Activated CD8-positive, alpha-beta memory T cell treated with anti-CD3 and anti-CD28 coated beads for 36 hours (primary cell): Measurements from ENCODE around the gene RER1. TPM values are rescaled to one million over a fixed set of nuclear protein-coding genes. Genes with fewer than 3 reads are reported as not detected.

Source experiments
- CTCF ChIA-PET: fragments of 350-600 bp; sonication (Branson Sonifier 250); formaldehyde crosslinking; loops from one replicate; lab custom pipeline; 2021; ENCODE audit warnings: antibody characterized with exemption; lab: Charles Lee
- POLR2A ChIA-PET: fragments of 350-600 bp; sonication (Branson Sonifier 250); formaldehyde crosslinking; loops from one replicate; lab custom pipeline; 2021; ENCODE audit warnings: antibody characterized with exemption; lab: Charles Lee
- total RNA-seq, 2 experiments: library from RNA; stranded (reverse); gene quantifications; one replicate each; pipeline ENCODE4 v1.2.3, GENCODE V29; 2021

RER1 gene
- total RNA-seq, 2 experiments from 2014 or later: 188 to 209 TPM

DNA sequence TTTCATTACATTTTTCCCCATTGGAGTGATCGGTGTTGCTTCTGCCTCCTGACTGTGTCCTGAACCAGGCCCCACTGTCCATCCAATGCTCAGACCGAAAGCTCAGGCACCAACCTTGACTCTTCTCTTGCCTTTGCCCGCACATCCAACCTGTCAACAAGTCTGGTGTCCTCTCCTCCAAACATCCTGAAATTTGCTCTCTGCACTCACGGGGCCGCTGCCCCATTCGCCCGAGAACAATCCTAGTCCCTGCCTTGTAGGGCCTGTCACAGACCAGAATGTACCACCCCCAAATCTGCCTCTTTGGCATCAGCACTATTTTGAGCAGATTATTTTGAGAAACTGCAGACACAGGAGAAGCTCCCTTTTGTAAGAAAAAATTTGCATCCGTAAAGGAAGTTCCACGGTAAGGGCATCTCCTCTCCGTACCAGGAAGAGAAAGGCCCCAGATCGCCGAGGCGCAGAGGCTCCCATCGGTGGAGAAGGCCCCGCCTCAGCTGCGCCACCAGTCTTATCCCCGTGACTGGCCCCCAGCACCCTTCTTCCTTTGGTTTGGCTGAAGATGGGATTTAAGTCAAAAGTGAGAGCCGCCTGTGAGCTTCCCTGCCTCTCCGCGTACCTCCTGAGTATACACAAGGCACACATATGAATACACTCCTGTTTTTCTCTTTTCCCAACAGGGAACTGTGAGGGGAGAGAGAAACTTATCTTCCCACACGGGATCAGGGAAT lies 7.3 kb upstream of the RER1 start:
- CTCF ChIA-PET: interaction anchor here (8.2 kb wide), 1 partner anchor 189 kb away, joined by 75 read pairs; the partner anchor contains the start of gene FAAP20
- POLR2A ChIA-PET: no interaction called here

DNA sequence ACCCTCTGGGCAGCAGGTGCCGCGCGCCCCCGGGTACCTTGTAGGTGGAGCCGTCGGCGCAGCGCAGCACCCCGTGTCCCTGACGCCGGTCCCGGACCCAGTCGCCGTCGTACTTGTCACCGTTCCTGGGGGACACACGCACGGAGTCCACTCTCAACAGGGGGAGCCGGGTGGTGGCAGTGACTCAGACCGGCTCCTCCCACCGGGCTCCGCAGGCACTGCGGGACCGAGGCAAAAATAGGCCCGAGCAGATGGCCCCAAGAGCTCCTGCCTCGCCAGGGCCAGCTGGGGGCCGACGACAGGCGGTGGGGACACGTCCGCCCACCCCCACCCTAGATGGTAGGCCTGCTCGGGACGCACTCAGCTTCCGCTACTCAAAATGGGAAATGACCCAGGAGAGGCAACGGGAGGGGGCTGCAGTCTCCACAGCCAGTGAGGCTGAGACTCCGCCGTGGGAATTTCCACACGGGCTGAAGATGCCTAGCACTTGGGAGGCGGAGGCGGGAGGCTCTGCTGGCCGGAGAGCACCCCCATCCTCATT lies 6.6 kb upstream of the RER1 start:
- ChIA-PET CTCF (interaction anchor here (8.2 kb wide), 1 partner anchor 189 kb away, joined by 75 read pairs; the partner anchor contains the start of gene FAAP20), POLR2A (no interaction called here)

DNA sequence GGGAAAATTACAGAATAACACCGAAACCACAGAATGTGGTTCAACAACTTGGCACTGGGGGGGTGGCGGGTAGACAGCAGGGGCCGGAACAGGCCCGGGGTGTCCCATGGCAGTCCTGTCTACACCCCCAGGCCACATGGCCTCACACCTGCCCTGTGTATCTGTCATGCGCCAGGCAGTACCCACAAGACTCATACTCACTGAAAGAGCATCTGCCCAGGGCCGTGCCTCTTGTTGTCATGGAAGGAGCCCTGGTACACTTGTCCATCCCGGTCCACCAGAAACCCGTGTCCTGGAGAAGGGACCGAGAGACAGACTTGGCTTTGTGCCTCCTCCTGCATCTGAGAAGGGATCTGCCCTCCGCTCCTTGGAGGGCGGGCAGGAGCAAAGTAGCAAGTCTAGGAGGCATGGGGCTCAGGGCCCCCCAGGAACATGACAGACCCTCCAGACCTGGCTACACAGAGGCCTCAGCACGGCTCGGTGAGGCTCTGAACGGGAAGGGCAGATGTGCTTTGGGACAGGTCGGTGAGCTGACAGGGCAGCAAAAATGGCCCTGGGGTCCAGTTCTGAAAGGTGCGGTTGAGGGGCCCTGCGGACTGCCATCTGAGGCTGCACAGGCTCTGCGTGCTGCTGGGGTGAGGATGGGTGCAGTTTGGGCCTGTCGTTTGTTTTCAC lies 5.9 kb upstream of the RER1 start:
- ChIA-PET POLR2A (no interaction called here), CTCF (no interaction called here)

DNA sequence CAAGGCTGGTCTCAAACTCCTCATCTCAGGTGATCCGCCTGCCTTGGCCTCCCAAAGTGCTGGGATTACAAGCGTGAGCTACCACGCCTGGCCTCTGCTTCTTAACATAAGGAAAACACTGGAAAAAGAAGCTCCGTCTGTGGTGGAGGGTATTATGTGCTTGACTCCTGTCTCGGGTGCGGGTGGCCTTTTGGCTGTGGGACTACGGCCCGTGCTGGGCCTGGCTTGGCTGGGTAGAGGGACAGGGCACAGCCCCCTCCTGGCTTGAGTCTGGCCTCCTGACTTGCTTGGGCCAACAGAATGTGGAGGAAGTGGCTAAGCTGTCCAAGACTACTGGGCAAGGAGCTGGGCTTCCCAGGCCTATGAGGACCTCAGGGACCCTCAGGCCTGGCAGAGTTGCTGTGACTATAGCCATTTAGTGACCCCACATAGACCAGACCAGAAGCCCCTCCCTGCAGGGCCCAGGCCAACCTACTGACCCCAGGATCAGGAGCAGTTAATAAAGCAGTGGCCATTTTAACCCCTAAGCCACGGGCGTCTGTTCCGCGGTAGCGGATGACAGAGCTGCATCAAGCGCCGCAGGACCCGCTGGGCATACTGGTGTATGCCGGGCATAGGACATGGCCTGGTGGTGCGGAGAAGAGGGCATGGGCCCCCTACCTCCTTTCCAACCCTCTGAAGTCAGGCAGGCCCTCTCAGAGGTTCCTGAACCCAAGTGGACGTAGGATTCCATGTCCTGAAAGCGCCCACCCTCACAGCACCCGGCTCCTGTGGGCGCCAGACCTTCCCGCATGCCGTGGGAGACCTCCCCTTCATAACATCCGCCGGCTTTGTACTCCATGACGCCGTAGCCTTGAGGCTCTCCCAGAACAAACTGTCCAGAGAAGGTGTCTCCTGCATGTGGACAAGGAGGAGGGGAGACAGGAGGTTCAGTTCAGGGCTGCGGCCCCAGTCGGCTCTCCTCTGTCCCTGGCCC lies 4.7 kb upstream of the RER1 start:
- ChIA-PET CTCF (interaction anchor here (1.5 kb wide), 1 partner anchor 192 kb away, joined by 4 read pairs; the partner anchor contains the start of gene FAAP20), POLR2A (no interaction called here)

DNA sequence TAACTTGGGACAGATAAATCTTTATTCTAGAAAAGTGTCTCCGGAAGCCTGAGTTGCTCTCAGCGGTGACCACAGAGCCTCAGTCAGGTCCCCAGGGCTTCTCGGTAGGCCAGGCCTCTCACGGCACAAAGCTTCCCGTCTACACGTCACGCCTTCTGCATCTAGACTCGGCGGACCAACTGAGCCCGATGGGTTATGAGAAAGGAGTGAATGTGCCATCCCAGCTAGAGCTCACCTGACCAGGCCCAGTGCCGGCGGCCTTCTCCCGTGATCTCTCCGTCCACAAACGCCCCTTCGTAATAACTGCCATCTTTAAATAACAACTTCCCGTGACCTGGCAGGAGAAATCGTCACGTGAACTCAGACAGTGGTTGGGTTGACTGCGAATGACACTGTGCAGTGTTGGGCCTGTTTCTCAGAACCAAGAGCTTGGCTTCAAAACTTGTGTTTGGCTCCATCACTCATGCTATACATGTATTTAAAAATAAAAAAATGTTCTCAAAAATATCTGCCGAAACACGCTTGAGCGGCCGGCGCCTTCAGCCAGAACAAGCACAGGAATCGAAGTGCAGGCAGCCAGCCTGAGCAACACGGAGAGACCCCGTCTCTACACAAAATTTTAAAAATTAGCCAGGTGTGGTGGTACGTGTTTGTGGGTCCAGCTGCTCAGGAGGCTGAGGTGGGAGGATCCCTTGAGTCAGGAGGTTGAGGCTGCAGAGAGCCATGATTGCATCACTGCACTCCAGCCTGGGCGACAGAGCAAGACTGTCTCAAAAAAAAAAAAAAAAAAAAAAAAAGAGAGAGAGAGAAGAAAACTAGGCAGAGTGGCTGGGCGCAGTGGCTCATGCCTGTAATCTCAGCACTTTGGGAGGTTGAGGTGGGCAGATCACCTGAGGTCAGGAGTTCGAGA lies 3.4 kb upstream of the RER1 start:
- POLR2A ChIA-PET: interaction anchor here (0.9 kb wide), 1 partner anchor 159 kb away, joined by 3 read pairs; no protein-coding TSS in a partner anchor
- CTCF ChIA-PET: interaction anchor here (0.7 to 1.5 kb wide), 3 partner anchors 96 to 193 kb away, joined by 3 to 4 read pairs (median 4); partner anchors contain the start of gene FAAP20

DNA sequence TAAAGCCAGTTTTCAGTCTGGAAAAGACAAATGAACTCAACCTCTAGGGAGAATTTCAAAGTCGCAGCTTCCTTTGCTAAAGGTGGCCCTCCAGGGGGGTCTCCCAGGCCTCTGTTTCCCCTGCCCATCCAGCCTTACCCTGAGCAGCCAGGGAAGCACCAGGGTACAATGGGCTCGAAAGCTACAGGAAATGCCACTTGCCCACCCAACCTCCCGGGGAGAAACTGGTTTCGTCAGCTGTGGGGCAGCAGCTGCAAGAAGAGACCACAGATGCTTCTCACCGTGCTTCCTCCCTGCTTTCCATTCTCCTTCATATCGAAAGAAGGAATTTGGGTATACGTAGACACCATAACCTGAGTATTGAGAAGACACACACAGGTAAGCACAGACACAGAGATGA lies 2.0 kb upstream of the RER1 start:
- ChIA-PET CTCF (interaction anchor here (1.4 to 2.0 kb wide), 2 partner anchors 11 to 194 kb away, joined by 3 to 11 read pairs; partner anchors contain the start of gene FAAP20), POLR2A (no interaction called here)

DNA sequence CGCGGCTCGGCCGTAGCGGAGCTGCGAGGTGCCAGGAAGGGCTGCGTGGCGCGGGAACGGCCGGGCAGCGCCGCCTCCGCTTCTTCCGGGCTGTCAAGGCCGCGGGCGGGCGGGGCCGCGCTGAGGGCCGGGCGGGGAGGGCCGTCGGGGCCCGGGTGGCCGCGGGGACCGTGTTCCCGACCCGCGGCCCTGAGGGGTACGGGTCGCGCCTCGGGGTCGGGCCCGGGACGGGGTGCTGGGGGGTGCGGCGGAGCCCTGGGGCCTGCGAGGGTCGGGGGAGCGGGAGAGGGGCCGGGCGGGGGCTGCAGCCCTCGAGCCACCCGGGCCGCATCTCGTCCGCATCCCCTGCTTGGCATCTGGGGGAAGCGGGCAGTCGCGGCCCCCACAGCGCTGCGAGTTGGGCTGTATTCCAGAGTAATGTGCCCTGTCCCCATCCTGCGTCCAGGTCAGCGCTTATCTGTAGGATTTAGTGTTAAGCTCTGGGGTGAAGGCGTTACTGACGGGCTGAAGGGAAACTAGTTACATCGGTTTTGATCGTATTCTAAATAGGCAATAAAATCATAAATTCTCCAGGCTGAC lies 379 bp downstream of the RER1 start:
- CTCF ChIA-PET: interaction anchor here (0.8 to 2.3 kb wide), 3 partner anchors 10 to 25 kb away, joined by 3 to 12 read pairs (median 3); no protein-coding TSS in a partner anchor
- POLR2A ChIA-PET: interaction anchor here (0.6 to 1.1 kb wide), 9 partner anchors 24 to 197 kb away, joined by 3 to 6 read pairs (median 4); partner anchors contain the start of gene FAAP20

DNA sequence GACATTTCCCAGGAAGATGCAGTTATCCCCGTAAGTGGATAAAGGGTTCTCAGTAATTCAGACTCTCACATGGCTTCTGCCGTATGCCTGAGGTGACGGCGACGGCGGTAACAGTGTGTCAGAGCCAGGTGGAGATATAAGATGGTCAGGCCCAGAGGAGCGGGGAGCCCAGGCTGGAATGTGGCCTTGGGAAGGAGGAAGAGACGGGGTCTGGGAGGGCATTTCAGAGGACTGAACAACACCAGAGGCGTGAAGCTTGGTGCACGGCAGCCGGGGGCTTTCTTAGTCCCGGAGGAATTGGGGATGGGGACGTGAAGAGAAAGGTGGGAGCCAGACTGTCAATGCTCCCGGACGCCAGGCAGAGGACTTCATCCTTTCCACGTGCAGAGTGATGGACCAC lies 1.0 kb downstream of the RER1 start:
- CTCF ChIA-PET: no interaction called here
- POLR2A ChIA-PET: interaction anchor here (0.6 kb wide), 1 partner anchor 164 kb away, joined by 4 read pairs; no protein-coding TSS in a partner anchor

DNA sequence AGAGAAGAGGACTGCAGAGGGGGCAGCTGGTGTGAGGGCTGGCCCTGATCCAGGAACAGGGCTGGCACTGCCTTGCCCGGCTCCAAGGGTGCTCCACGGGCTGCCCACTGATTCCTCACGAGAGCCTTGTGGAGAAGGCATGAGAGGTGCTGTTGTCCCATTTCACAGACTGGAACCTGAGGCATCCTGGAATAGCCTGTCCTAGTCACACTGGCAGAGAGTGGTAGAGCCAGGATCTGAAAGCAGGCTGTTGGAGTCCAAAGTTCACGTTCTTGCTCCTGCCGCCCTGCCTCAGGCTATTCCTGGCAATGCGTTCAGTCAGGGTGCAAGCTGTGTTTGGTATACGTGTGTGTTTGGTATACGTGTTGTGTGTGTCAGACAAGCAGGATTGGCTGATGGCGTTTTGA lies 1.8 kb downstream of the RER1 start:
- ChIA-PET POLR2A (no interaction called here), CTCF (interaction anchor here (0.6 to 1.8 kb wide), 3 partner anchors 14 to 198 kb away, joined by 3 to 6 read pairs (median 3); no protein-coding TSS in a partner anchor)

DNA sequence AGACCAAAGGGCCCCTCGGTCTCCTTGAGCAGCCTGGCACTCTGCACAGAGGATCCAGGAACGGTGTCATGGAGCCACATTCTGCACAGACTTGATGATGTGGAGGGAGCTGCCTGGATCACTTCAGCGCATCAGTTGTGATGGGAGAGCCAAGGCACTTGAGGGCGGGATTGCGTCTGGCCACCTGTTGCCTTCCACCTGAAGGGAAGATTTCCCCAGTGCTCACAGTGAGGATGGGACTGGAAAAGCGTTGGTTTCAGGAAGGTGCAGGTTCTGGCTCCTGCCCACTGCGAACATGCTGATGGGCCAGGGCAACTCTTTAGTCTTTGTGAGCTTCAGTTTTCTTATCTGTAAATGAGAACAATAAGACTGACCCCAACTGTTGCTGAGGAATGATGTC lies 2.6 kb downstream of the RER1 start:
- CTCF ChIA-PET: interaction anchor here (1.3 to 1.8 kb wide), 2 partner anchors 13 to 199 kb away, joined by 3 to 6 read pairs; no protein-coding TSS in a partner anchor
- POLR2A ChIA-PET: no interaction called here

DNA sequence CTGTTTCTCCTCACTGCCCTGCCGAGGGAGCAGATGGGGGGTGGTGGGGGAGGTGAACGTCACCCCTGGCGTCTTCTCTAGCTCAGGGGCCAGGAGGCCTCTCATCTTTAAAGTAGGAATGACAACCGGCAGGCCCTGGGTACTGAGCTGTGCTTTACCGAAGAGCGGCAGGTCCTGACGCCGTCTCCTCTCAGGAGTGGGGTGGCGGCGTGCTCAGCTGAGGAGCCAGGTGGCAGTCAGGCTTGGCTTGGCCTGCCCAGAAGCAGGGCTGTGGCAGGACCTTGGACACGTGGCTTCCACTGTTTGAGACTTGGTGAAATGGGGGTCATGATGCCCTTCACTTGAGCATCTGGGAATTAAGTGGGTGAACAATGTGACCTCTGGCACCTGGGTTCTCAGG lies 3.1 kb downstream of the RER1 start:
- POLR2A ChIA-PET: no interaction called here

DNA sequence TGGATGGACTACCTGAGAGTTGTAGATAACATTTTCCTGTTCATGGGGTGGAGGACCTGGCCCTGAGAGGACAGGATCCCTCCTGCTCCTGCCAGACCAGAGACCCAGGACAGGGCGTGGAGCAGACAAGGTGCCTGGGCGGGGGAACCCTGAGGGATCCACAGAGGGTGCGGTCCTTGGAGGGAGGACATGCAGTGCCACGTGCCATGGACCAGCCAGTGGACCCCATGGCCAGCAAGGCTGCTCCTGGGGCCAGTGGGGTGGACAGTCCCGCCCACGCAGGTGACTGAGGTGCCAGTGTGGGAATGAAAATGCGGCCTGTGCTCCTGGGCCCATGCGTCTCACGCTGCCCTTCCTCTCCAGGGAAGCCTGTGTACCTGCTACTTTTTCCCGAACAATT lies 3.6 kb downstream of the RER1 start:
- ChIA-PET CTCF (interaction anchor here (1.8 kb wide), 1 partner anchor 200 kb away, joined by 6 read pairs; no protein-coding TSS in a partner anchor), POLR2A (interaction anchor here (0.6 kb wide), 1 partner anchor 1131 kb away, joined by 7 read pairs; no protein-coding TSS in a partner anchor)

More for the DNA sequence above, 3.1 kb downstream of the RER1 start:
- CTCF ChIA-PET: interaction anchor here (1.8 kb wide), 1 partner anchor 199 kb away, joined by 6 read pairs; no protein-coding TSS in a partner anchor

DNA sequence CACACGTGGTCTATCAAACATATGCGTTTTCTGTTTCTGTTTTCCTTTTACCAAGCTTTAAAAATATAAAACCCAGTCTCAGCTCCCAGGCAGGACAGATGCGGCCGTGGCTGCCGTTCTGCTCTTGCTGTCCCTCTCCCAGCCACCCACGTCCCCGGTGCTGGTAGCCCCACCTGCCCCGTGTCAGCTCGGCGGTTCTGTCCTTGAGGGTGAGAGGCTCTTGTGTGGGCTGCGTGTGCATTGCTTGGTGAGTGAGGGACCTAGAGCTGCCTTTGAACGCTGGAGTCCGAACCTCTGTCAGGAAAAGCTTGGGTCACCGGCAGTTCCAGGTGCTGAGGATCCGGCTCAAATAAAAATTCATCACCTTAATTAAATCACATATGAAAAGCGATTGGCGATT lies 4.4 kb downstream of the RER1 start:
- POLR2A ChIA-PET: interaction anchor here (0.6 kb wide), 1 partner anchor 1130 kb away, joined by 7 read pairs; no protein-coding TSS in a partner anchor

DNA sequence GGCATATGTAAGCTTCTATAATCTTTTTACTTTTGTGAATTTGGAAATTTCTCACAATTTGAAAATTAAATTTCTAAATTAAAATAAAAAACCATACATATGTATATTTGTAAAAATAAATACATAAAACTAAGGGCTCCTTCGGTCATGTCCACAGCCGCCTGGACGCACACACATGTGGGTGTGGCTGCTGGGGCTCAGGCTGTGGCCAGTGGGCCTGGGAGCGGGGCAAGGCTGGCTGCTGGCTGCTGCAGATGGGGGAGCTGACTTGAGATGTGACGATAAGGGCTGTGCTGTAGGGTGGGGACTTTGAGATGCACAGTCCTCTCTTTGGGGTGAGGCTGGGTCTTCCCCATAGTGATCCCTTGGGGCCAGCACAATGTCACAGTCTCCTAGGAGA lies 4.8 kb downstream of the RER1 start:
- POLR2A ChIA-PET: no interaction called here
- CTCF ChIA-PET: interaction anchor here (1.5 kb wide), 1 partner anchor 15 kb away, joined by 4 read pairs; no protein-coding TSS in a partner anchor

More for the DNA sequence above, 4.4 kb downstream of the RER1 start:
- CTCF ChIA-PET: interaction anchor here (1.5 kb wide), 1 partner anchor 14 kb away, joined by 4 read pairs; no protein-coding TSS in a partner anchor

DNA sequence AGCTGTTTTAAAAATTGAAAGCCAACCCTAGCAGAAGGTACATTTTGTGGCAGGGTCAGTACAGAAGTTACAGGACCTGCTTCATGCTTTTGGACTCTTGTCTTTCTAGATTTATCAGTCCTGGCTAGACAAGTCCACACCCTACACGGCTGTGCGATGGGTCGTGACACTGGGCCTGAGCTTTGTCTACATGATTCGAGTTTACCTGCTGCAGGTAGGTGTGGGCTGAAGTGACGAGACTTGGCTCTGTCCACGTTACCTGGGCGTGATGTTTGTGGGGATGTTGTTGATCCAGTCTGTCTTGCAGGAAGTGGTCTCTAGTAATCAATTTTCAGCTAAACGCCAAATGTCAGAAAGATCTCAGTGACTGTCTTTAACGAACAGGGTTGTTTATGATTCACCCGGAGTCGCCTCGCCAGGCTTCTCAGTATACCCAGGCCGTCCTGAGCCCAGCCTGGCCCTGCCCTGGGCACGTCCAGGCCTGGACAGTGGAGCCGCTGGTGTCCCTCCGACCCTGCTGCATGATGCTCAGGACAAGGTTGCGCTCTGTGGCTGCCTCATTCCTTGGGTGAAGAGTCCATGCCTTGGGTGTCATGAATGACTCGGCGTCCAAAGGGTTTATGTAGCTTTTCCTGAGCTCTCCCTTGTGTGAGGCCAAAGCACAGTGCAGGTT lies 5.5 kb downstream of the RER1 start:
- CTCF ChIA-PET: interaction anchor here (1.5 kb wide), 1 partner anchor 15 kb away, joined by 4 read pairs; no protein-coding TSS in a partner anchor

DNA sequence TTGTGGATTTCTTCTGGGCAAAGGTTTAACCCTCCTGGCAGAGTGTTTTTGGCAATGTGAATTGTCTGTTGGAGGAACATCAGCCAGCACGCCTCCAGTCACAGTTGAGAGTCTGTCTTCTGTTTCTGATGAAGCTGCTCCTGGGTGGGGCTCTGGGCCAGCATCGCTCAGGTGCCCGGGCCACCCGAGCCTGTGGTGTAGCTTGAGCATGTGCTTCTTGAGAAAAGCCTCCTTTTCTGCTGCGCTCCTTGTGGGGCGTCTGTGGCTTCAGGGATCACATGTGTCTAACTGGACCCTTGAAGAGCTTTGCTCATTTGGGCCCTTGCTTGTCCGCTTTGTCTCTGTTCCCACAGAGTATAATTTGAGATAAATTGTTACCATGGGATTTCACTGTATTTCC lies 7.2 kb downstream of the RER1 start:
- ChIA-PET POLR2A (no interaction called here), CTCF (no interaction called here)

More for the DNA sequence above, 5.5 kb downstream of the RER1 start:
- POLR2A ChIA-PET: no interaction called here
